NCI-H146 treated with DMSO at 0.1 percent for 48 hours (cell line): ENCODE data around the gene ZKSCAN1.
"Not testable (repeated sequence)": the region's sequence is repeated elsewhere in the genome, so short reads cannot be mapped to it uniquely, and the experiment has no call there.

Experiments
- DNase-seq: peaks from one replicate; lab custom pipeline; 2025; ENCODE audit not compliant: unreplicated experiment; lab: John Stamatoyannopoulos, UW

Gene ZKSCAN1

DNA sequence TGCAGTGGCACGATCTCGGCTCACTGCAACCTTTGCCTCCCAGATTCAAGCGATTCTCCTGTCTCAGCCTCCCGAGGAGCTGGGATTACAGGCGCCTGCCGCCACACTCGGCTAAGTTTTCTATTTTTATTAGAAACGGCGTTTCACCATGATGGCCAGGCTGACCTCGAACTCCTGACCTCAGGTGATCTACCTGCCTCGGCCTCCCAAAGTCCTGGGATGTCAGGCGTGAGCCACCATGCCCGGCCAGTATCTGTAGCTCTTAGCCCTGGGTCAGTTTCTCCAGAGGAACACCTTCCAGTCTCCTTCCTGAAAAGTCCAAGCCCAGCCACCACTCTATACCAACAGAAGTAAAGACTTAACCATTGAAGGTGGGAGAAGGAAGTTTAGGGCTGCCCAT, 15.2 kb upstream of the ZKSCAN1 start:
- no peak for DNase-seq

GRCh38 chr7:100003711-100004661, 11.4 kb upstream of the ZKSCAN1 start:
- DNase-seq: peak; percentile 79

- no peak for DNase-seq
These were observed 7.5 kb upstream of the ZKSCAN1 start for GRCh38 chr7:100007887-100008286.

DNA sequence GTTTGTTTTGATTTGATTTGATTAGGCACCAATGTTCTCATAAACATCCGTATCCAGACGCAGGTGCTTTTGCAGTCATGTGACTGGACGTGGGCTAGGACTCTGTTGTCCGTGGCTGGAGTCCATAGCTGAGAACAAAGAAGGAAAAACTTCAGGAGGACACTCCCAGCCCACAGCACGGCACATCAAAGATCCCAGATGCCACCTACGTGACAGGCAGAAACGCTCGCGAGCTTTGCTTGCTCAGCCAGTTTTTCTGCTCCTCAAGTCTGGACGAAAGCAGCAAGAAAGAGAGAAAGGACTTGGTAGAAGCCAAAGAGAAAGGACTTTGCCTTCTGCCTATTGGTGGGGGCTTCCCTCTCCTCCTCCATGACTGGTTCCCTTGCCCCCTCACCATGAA, 6.9 kb upstream of the ZKSCAN1 start:
- DNase-seq: no peak

- not testable (repeated sequence) for DNase-seq
These were observed 5.4 kb upstream of the ZKSCAN1 start for GRCh38 chr7:100009952-100010351.

DNA sequence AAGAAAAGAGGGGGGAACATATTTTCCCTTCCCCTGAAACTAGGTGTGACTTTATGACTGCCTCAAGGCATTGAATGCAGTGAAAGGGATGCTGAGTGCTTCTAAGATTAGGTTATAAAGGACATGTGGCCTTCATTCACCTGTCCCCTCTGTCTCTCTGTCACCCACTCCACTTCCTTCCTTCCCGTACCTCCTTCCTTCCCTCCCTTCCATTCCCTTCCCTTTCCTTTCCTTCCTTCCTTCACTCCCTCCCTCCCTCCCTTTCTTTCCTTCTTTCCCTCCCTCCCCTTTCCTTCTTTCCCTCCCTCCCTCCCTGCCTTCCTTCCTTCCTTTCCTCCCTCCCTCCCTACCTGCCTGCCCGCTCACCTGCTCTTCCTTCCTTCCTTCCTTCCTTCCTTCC, 4.5 kb upstream of the ZKSCAN1 start:
- DNase-seq: no peak

- DNase-seq: no peak
These were observed 3.9 kb upstream of the ZKSCAN1 start for GRCh38 chr7:100011516-100011915.

DNA sequence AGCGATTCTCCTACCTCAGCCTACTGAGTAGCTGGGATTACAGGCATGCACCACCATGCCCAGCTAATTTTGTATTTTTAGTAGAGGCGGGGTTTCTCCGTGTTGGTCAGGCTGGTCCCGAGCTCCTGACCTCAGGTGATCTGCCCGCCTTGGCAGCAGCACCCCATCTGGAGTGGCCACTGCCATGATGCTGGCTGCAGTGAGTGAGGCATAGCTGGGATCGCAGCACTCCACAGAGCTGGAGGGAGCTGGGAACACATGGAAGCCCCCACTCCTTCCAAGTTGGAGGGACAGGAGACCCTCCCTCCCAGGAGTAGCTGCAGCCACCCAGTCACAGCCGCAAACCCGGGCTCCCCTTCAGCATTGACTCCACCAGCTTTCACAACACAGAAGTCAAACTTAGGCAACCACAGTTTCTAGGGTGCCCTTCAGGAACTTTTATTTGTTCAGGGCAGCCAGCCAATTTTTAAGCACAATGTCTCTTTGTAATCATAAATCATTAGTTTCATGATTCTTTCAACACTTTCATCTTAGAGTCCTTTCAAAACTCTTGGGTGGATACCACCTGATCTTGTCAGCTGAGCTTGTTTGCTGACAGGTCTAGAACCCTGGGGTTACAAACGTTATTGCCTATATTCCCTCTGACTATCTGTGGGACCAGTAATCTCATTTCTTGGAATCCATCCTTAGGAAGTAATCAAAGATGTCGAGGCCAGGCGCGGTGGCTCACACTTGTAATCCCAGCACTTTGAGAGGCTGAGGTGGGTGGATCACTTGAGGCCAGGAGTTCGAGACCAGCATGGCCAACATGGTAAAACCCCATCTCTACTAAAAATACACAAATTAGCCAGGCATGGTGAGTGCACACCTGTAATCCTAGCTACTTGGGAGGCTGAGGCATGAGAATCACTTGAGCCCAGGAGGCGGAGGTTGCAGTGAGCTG, 2.7 kb upstream of the ZKSCAN1 start:
- DNase-seq: not testable (repeated sequence)

DNA sequence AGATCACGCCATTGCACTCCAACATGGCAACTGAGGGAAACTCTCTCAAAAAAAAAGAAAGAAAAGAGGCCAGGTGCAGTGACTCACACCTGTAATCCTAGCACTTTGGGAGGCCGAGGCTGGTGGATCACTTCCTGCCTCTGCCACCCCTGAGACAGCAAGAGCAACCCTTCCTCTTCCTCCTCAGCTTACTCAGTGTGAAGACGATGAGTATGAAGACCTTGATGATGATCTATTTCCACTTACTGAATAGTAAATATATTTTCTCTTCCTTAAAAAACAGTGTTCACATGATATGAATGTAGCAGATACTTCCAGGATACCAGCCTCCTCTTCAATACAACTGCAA, 2.1 kb upstream of the ZKSCAN1 start:
- no peak for DNase-seq

DNA sequence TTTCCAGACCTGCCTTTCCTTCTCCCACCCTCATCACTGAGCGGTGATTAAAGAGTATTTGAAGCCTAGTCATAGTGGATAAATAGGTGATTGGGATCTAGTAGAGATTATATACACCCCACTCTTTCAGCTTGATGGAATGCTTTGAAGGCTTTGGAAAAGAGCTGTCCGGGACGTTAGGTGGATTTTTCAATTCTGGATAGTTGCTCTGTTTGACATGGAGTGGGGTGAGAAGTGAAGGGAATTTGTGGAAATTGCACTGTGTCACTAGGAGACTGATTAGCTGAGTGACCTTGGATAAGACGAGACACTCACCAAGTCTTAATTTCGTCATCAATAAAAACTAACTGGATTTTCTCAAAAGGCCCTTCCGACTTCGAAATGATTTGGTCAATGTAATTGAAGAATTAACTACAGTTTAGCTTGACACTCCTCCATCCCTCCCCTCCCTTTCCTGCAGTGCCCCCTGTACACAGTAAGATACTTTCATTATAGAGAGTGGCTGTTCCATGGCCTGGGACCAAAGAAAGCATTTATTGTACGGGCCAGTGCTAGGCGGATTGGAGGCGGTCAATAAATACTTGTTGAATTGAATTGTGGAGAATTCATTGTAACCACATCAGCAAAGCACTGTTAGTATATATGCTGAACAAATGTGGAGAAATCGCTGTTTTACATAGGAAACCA, 962 bp downstream of the ZKSCAN1 start:
- DNase-seq: no peak

- no peak for DNase-seq
These were observed 1.9 kb downstream of the ZKSCAN1 start for GRCh38 chr7:100017300-100017699.

GRCh38 chr7:100017875-100018274, 2.5 kb downstream of the ZKSCAN1 start:
- DNase-seq: no peak

- DNase-seq: no peak
These were observed 4.5 kb downstream of the ZKSCAN1 start for GRCh38 chr7:100019908-100020307.

GRCh38 chr7:100021297-100021696, 5.9 kb downstream of the ZKSCAN1 start:
- no peak for DNase-seq

DNA sequence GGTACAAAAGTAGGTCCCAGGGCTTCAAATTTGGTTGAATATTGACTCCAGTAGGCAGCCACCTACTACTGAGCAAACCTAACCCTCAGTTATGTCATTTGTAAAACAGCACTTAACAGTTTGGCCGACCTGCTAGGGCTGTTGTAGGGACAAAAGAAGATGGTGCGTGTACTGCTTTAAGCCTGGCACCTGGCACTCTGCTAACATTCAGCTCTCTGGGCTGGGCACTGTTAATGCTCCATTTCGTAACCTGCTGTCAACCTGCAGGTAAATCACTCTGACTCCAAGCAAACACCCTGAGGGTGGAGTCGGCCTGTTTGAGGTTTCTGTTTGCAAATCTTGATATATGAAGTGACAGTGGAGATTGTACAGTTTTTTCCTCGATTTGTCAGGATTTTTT, 7.2 kb downstream of the ZKSCAN1 start:
- no peak for DNase-seq

- DNase-seq: no peak
These were observed 8.1 kb downstream of the ZKSCAN1 start for GRCh38 chr7:100023526-100023925.

DNA sequence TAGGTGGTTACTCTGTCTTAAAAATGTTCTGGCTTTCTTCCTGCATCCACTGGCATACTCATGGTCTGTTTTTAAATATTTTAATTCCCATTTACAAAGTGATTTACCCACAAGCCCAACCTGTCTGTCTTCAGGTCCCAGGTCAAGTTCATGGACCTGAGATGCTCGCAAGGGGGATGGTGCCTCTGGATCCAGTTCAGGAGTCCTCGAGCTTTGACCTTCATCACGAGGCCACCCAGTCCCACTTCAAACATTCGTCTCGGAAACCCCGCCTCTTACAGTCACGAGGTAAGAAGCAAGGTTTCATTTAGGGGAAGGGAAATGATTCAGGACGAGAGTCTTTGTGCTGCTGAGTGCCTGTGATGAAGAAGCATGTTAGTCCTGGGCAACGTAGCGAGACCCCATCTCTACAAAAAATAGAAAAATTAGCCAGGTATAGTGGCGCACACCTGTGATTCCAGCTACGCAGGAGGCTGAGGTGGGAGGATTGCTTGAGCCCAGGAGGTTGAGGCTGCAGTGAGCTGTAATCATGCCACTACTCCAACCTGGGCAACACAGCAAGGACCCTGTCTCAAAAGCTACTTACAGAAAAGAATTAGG, 8.7 kb downstream of the ZKSCAN1 start:
- no peak for DNase-seq

DNA sequence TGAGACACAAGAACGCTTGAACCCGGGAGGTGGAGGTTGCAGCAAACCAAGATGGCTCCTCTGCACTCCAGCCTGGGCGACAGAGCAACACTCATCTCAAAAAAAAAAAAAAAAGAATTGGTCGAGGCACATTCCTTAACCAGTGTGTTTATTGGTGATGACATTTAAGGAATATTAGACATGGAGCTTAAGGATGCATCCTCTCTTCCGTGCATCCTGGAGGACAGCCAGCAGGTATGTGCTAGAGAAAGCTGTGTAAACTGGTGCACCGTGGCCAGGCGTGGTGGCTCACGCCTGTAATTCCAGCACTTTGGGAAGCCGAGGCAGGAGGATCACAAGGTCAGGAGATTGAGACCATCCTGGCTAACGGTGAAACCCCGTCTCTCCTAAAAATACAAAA, 11.8 kb downstream of the ZKSCAN1 start:
- DNase-seq: no peak

DNA sequence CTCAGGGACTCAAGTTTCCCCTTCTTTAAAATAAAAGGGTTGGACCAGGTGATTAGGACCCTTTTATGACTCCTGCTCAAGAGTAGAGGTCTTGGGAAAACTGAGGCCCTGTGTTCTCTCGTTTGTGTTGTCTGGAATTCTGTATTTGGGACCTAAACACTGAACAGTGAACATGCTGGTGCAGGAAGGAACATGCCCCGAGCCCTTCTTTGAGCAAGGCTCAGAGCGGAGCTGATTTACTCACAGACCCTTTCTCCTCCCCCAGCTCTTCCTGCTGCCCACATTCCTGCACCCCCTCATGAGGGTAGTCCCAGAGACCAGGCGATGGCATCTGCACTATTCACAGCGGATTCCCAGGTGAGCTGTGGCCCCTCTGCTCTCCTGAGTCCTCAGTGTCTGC, 14.2 kb downstream of the ZKSCAN1 start:
- DNase-seq: no peak

GRCh38 chr7:100033526-100033925, 18.1 kb downstream of the ZKSCAN1 start:
- no peak for DNase-seq
